ENCODE measurements around the gene DGKH. TPM values are rescaled to one million over a fixed set of nuclear protein-coding genes. Genes with fewer than 3 reads are reported as not detected.

The DGKH gene
- total RNA-seq, 2 donors from 2014 or later, result 4.6 to 8.9 TPM

DNA sequence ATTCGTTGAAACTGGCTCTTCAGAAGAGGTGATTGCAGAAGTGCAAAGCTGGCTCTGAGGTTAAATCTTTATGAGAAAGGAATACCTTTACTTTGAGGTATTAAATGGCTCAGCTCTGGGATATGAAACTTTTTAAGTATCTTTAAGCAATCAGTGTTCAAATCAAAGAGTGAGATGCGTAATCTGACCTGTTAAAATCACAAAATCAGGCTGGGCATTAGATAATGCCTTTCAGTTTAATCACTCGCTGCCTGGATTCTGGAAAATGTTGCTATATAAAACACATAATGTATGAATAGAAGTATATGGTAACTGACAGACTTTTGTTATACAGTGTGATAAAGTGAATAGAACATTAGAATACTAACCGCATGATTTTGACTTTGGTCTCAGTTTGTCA is 2.0 kb upstream of the DGKH start:
- intact Hi-C loops (cut with DNase I), result loop anchor here (5.0 kb wide), 1 partner anchor 84 kb away; the partner anchor contains the start of gene VWA8
- H3K27ac ChIP-seq, result no peak overlapping the region
- 96% methylated on average over 4 of the region's 4 CpGs for WGBS
- H3K4me1 ChIP-seq (replicated peaks), result peaks cover 2% of the 10 kb centered on the region
- H3K4me3 ChIP-seq, result no peak overlapping the region
- no peaks in the 10 kb centered on the region for H3K27me3 ChIP-seq (replicated peaks; ENCODE audit: insufficient read depth)
- TF ChIP-seq POLR2AphosphoS5 (IDR thresholded peaks at IDR 0.05) (no peak), CTCF (IDR thresholded peaks at IDR 0.05) (no peak), POLR2A (IDR thresholded peaks at IDR 0.05) (no peak)
- H3K9me3 ChIP-seq, result no peaks in the 10 kb centered on the region
- no peaks in the 10 kb centered on the region for H3K36me3 ChIP-seq
- no peak for DNase-seq (ENCODE audit: low spot score)

DNA sequence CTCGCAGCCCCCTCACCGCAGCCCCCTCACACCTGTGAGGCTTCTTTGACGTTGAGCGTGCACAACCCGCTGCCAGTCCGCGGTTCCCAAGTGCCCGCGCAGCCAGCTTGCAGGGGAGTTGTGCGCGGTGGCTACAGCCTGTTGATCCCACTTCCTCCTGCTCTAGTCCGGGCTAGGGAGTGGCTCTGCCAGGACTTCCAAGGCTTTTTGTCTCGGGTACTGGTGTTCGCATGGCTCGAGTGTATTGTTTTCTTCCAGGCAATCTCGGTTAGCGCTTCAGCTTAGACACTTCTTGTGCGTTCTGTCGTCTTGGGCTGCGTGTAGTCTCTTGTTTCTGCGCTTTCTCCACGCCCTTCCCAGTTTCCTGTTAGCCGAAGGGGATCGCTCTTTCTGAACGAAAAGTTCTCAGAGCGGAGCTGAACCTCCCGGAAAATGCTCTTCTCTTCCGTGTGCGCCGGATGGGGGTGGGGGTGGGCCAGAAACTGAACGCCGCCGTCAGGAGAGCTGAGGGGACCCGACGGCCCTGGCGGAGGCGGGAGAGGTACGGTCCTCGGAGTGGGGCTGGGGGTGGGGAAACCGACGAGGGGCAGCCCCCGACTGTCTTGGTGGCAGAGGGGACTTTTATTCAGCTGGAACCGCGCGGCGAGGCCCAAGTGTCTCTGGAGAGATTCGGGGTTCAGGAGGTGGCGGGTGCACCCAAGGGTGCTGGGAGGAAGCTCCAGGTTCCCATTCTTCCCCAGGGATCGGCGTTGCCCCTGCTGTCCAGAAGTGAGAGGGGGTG is 697 bp upstream of the DGKH start:
- Histone ChIP-seq H3K27ac (peak overlapping the region; percentile 89), H3K4me1 (replicated peaks) (no peaks in the 10 kb centered on the region), H3K9me3 (no peaks in the 10 kb centered on the region), H3K36me3 (no peaks in the 10 kb centered on the region), H3K27me3 (replicated peaks; ENCODE audit: insufficient read depth) (no peaks in the 10 kb centered on the region), H3K4me3 (peak overlapping the region; percentile 73 to 91)
- under 1% methylated on average over 50 of the region's 50 CpGs for WGBS
- intact Hi-C loops (cut with DNase I), result loop anchor here (5.0 kb wide), 1 partner anchor 85 kb away; the partner anchor contains the start of gene VWA8
- TF ChIP-seq POLR2AphosphoS5 (IDR thresholded peaks at IDR 0.05), result no peak
- TF ChIP-seq CTCF (IDR thresholded peaks at IDR 0.05), result no peak
- peak; percentile 10 for TF ChIP-seq POLR2A (IDR thresholded peaks at IDR 0.05)
- peak; percentile 40 for DNase-seq (ENCODE audit: low spot score)

GRCh38 chr13:42048684-42049453 is 421 bp downstream of the DGKH start:
- Histone ChIP-seq H3K4me3 (peak overlapping the region; percentile 73 to 91), H3K4me1 (replicated peaks) (no peaks in the 10 kb centered on the region), H3K36me3 (no peaks in the 10 kb centered on the region), H3K9me3 (no peaks in the 10 kb centered on the region), H3K27me3 (replicated peaks; ENCODE audit: insufficient read depth) (no peaks in the 10 kb centered on the region), H3K27ac (peak overlapping the region; percentile 89)
- intact Hi-C loops (cut with DNase I), result loop anchor here (5.0 kb wide), 1 partner anchor 87 kb away; the partner anchor contains the start of gene VWA8
- TF ChIP-seq POLR2A (IDR thresholded peaks at IDR 0.05), result peak; percentile 81
- peak in 1 of 4 experiments; percentile 29 for TF ChIP-seq CTCF (IDR thresholded peaks at IDR 0.05)
- TF ChIP-seq POLR2AphosphoS5 (IDR thresholded peaks at IDR 0.05), result peak; percentile 5
- DNase-seq (ENCODE audit: low spot score), result peak; percentile 83
- 0% methylated on average over 48 of the region's 91 CpGs for WGBS

DNA sequence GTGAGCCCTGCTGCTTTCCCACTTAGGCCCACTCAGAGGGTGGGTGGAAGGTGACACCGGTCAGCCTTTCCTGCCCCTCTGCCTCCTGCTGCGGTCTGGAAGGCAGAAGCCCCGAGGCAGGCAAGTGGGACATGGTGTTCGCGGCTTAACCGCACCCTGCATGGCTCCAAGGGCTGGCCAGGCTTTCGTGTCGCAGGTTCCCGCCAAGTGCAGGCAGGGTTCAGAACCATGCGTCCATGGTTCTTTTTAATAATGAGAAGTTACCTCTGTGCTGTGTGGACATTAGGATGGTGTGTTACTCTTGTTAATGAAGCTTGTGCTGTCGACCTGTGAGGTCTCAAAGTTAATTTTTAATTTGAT is 986 bp downstream of the DGKH start:
- TF ChIP-seq CTCF (IDR thresholded peaks at IDR 0.05) (no peak), POLR2AphosphoS5 (IDR thresholded peaks at IDR 0.05) (no peak), POLR2A (IDR thresholded peaks at IDR 0.05) (no peak)
- peak overlapping the region; percentile 63 to 89 for H3K27ac ChIP-seq
- no peaks in the 10 kb centered on the region for H3K27me3 ChIP-seq (replicated peaks; ENCODE audit: insufficient read depth)
- no peaks in the 10 kb centered on the region for H3K4me1 ChIP-seq (replicated peaks)
- 2% methylated on average over 10 of the region's 11 CpGs for WGBS
- no peak for DNase-seq (ENCODE audit: low spot score)
- intact Hi-C loops (cut with DNase I), result loop anchor here (5.0 kb wide), 1 partner anchor 87 kb away; the partner anchor contains the start of gene VWA8
- H3K9me3 ChIP-seq, result no peaks in the 10 kb centered on the region
- H3K4me3 ChIP-seq, result peak overlapping the region; percentile 73 to 91
- H3K36me3 ChIP-seq, result no peaks in the 10 kb centered on the region

Data from prostate gland (tissue), 2 donors.